ENCODE measurements around the gene MRO.
"Not testable (repeated sequence)": the region's sequence is repeated elsewhere in the genome, so short reads cannot be mapped to it uniquely, and the experiment has no call there.

- not testable (repeated sequence) for TF ChIP-seq CTCF (IDR thresholded peaks at IDR 0.05; ENCODE audit: low read depth, low read length, poor library complexity, severe bottlenecking); EZH2phosphoT487 (IDR thresholded peaks at IDR 0.05; ENCODE audit: borderline replicate concordance, low read length)
Measured at GRCh38 chr18:50857166-50857565, 37.4 kb upstream of the MRO start.
